Upper lobe of left lung (tissue), 6 donors: ENCODE measurements around the gene FGFRL1. TPM values are rescaled to one million over a fixed set of nuclear protein-coding genes. Genes with fewer than 3 reads are reported as not detected.
A peak's percentile ranks its signal among the peaks of the same experiment; 100 is the strongest.

ENCODE experiments used
- ATAC-seq, 2 donors: fragments of 200-7000 bp; cut with Tn5 transposase; one replicate each; pipeline ENCODE4 v1.9.1; 2022; ENCODE audit warnings: mild to moderate bottlenecking in 2 of 2, moderate library complexity in 2 of 2; ENCODE audit not compliant: low FRiP score in 2 of 2
- DNase-seq, 2 donors: peaks; one replicate each; pipeline ENCODE4 v3.0.0-alpha.2; 2019 to 2020
- H3K27ac ChIP-seq, 4 donors: fragments of 200-600 bp; sonication (generic); one replicate each; pipeline ENCODE4 v1.5.1; 2016 to 2019
- H3K27me3 ChIP-seq, 4 donors: fragments of 200-600 bp; sonication (generic); one replicate each; pipeline ENCODE4 v1.5.1; 2017 to 2019
- H3K36me3 ChIP-seq, 4 donors: fragments of 200-600 bp; sonication (generic); one replicate each; pipeline ENCODE4 v1.5.1; 2016 to 2019
- H3K4me1 ChIP-seq, 4 donors: fragments of 200-600 bp; sonication (generic); one replicate each; pipeline ENCODE4 v1.5.1; 2018 to 2019
- H3K4me3 ChIP-seq, 4 donors: fragments of 200-600 bp; sonication (generic); one replicate each; pipeline ENCODE4 v1.5.1; 2017 to 2019; ENCODE audit warnings: mild to moderate bottlenecking in 2 of 4, moderate library complexity in 1 of 4
- H3K9me3 ChIP-seq, 4 donors: fragments of 200-600 bp; sonication (generic); one replicate each; pipeline ENCODE4 v1.5.1; 2018 to 2019
- CTCF ChIP-seq, 6 experiments: fragments of 450-650 bp in 4 of 6; fragments of 200-600 bp in 2 of 6; sonication (generic) in 2 of 6; IDR thresholded peaks; one replicate each; pipeline ENCODE4 v1.5.1; 2016 to 2019; ENCODE audit warnings: antibody characterized with exemption in 6 of 6
- EP300 ChIP-seq, 4 donors: sonication (generic); formaldehyde crosslinking; IDR thresholded peaks; one replicate each; pipeline ENCODE4 v1.5.1; 2017; ENCODE audit warnings: antibody characterized with exemption in 4 of 4, control low read depth in 2 of 4
- POLR2A ChIP-seq, 4 donors: fragments of 450-650 bp; IDR thresholded peaks; one replicate each; pipeline ENCODE4 v1.5.1; 2016 to 2017; ENCODE audit warnings: antibody characterized with exemption in 4 of 4, mild to moderate bottlenecking in 2 of 4
- POLR2AphosphoS5 ChIP-seq, 2 donors: sonication (generic); formaldehyde crosslinking; IDR thresholded peaks; one replicate each; pipeline ENCODE4 v1.5.1; 2017; ENCODE audit warnings: antibody characterized with exemption in 2 of 2
- WGBS, 2 donors: methylation state at CpG; one replicate each; pipeline ENCODE4 v1.1.5; 2017 to 2018; 5-methylcytosine and 5-hydroxymethylcytosine counted together
- total RNA-seq, 6 donors: library from RNA; depleted of rRNA in 4 of 6; stranded (reverse); fragments of >200 nt in 4 of 6; gene quantifications; one replicate each; pipeline versions ENCODE4 v1.1.0 to v1.2.1, GENCODE V29; 2016 to 2021
- donor health status: DM: no; HTN: no; CAD: no; lungs with moderate emphysema.
- donor health status: DM: no; HTN: yes; CAD: no; lungs with severe emphysema.

FGFRL1 gene
- total RNA-seq, 6 donors from 2014 or later, result 21.0 to 32.4 (median 25.6) TPM

GRCh38 chr4:992297-993110 is 18.9 kb upstream of the FGFRL1 start:
- peaks cover 0 to 18% (median 9%) of the 10 kb centered on the region in 4 donors for H3K36me3 ChIP-seq
- DNase-seq, result peak; percentile 83 to 92
- peaks cover 13 to 27% (median 21%) of the 10 kb centered on the region in 4 donors for H3K4me1 ChIP-seq
- WGBS, 2 donors, result 52 to 55% methylated on average over 6 to 20 of the region's 25 CpGs
- H3K27me3 ChIP-seq, result peaks cover 0 to 15% (median 4%) of the 10 kb centered on the region in 4 donors
- H3K4me3 ChIP-seq, result peak overlapping the region in 3 of 4 donors; percentile 16 to 39 (median 29)
- H3K9me3 ChIP-seq, result no peaks in the 10 kb centered on the region
- peak overlapping the region; percentile 72 to 88 (median 83) for H3K27ac ChIP-seq
- ATAC-seq, result peak; percentile 44 to 88
- TF ChIP-seq POLR2AphosphoS5 (IDR thresholded peaks at IDR 0.05) (peak in 1 of 2 donors; percentile 52), EP300 (IDR thresholded peaks at IDR 0.05) (no peak), POLR2A (IDR thresholded peaks at IDR 0.05) (peak in 1 of 4 donors; percentile 52)

GRCh38 chr4:993111-994029 is 18.1 kb upstream of the FGFRL1 start, which contains the start of gene SLC26A1:
TSS of gene SLC26A1 (minus strand) at chr4:993404. CDS start at chr4:991703, 1,701 bp downstream.
- Histone ChIP-seq H3K4me1 (peaks cover 13 to 27% (median 22%) of the 10 kb centered on the region in 4 donors), H3K4me3 (peak within 1 kb of the TSS in 3 of 4 donors; percentile 16 to 39 (median 29)), H3K27ac (peak within 1 kb of the TSS; percentile 72 to 88 (median 83)), H3K27me3 (peaks cover 0 to 24% (median 8%) of the 10 kb centered on the region in 4 donors), H3K36me3 (peaks cover 0 to 18% (median 9%) of the 10 kb centered on the region in 4 donors), H3K9me3 (no peaks in the 10 kb centered on the region)
- WGBS, 2 donors, result 92 to 94% methylated on average over 6 to 36 of the region's 37 CpGs
- DNase-seq (peak in 1 of 2 donors; percentile 80), ATAC-seq (no peak)
- TF ChIP-seq CTCF (IDR thresholded peaks at IDR 0.05), result no peak
- TF ChIP-seq EP300 (IDR thresholded peaks at IDR 0.05), result no peak
- TF ChIP-seq POLR2AphosphoS5 (IDR thresholded peaks at IDR 0.05), result no peak

- TF ChIP-seq POLR2AphosphoS5 (IDR thresholded peaks at IDR 0.05), result no peak
- TF ChIP-seq CTCF (IDR thresholded peaks at IDR 0.05), result no peak
- TF ChIP-seq EP300 (IDR thresholded peaks at IDR 0.05), result no peak
- TF ChIP-seq POLR2A (IDR thresholded peaks at IDR 0.05), result no peak
- H3K27ac ChIP-seq, result no peak overlapping the region
- ATAC-seq (no peak), DNase-seq (peak in 1 of 2 donors; percentile 62)
- 87 to 93% methylated on average over 19 to 22 of the region's 23 CpGs for WGBS, 2 donors
- peaks cover 13 to 27% (median 22%) of the 10 kb centered on the region in 4 donors for H3K4me1 ChIP-seq
- H3K4me3 ChIP-seq, result no peak overlapping the region
- H3K36me3 ChIP-seq, result peaks cover 0 to 6% (median 2%) of the 10 kb centered on the region in 4 donors
- H3K27me3 ChIP-seq, result peaks cover 0 to 25% (median 9%) of the 10 kb centered on the region in 4 donors
- no peaks in the 10 kb centered on the region for H3K9me3 ChIP-seq
Measured at GRCh38 chr4:995311-996026, 16.0 kb upstream of the FGFRL1 start.

- Histone ChIP-seq H3K9me3 (no peaks in the 10 kb centered on the region), H3K4me1 (peaks cover 13 to 28% (median 22%) of the 10 kb centered on the region in 4 donors), H3K27me3 (peaks cover 0 to 25% (median 16%) of the 10 kb centered on the region in 4 donors), H3K27ac (no peak overlapping the region), H3K36me3 (no peaks in the 10 kb centered on the region), H3K4me3 (no peak overlapping the region)
- 60 to 82% methylated on average over 11 to 15 of the region's 15 CpGs for WGBS, 2 donors
- TF ChIP-seq CTCF (IDR thresholded peaks at IDR 0.05) (no peak), EP300 (IDR thresholded peaks at IDR 0.05) (no peak), POLR2A (IDR thresholded peaks at IDR 0.05) (no peak), POLR2AphosphoS5 (IDR thresholded peaks at IDR 0.05) (no peak)
- DNase-seq, result peak in 1 of 2 donors; percentile 70
- no peak for ATAC-seq
Measured at GRCh38 chr4:996030-996996, 15.1 kb upstream of the FGFRL1 start.
